GM21367 (cell line): ENCODE data around the gene PLCB4.

Experiments
- ATAC-seq: cut with Tn5 transposase; IDR thresholded peaks from one replicate; pipeline ENCODE4 v1.9.1; 2021; ENCODE audit not compliant: unreplicated experiment

The PLCB4 gene

DNA sequence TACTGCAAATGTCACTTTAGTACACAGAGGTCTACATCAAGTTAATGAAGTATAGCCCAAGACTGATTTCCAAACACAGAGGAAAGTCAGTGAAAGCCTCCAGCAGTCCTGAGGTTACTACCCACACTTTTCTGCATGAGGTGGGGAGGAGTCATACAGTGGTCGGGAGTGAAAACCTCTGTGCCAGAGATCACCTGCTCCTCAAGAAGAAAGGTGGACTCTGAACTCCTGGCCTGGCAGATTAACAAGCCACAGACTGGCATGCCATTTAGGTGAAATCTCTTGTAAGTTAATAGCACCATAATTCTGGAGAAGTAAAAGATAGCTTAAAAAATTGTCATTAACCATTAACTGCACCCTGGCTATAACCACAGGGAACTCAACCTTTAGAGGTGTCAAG, 320.5 kb downstream of the PLCB4 start:
- ATAC-seq = no peak

DNA sequence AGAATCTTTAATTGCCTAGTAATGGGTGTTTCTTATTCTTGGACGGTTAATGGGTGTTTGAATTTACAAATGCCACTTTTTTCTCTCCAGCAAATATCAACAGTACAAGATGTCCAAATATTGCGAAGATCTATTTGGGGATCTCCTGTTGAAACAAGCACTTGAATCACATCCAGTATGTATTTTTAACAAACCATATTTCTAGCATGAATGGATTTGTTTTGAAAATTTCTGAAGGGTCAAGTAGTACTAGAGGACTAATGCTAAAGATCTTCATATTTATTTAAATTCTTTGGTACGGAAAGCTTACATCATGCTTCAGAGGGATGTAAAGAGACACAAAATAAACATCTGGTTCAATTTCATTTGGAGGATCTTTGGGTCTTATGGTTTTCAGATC, 321.6 kb downstream of the PLCB4 start:
- no peak for ATAC-seq

DNA sequence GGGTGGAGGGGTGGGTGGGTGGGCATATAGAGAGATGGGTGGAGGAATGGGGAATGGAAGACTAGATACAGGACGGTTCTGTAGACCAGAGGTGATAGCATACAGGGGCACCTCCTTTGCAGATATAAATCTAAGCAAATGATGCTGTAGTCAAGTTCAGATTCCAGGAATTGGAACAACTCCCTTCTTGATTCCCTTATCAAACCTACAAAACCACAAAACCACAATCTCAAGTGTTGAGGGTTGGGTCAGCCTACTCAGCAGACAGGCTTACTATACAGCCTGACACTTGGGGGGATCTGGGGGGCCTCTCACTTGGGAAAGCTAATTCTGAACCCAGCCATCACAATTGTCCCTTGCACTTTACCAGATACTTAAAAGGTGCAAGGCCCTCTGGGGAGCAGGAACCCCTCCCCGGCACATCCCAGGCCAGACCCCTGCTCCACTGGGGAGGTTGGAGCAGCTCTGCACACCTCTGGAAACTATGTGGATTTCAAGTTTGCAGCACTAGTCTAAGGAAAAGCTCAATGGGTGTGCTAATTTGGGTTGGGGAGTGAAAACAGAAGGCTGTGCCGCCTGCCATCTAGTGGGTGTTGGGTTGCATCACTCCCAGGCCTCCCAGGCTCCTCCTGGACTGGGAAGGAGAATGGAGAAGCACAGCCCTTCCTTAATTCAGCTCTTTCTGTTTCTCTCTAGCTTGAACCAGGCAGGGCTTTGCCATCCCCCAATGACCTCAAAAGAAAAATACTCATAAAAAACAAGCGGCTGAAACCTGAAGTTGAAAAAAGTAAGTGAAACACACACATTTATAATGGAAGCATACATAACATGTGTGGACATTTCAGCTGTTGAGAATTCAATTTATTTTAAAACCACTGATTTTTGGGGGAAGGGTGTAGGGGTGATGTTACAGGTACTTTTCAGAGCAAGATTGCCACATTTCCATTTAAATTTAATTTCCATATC, 324.3 kb downstream of the PLCB4 start:
- ATAC-seq = no peak

DNA sequence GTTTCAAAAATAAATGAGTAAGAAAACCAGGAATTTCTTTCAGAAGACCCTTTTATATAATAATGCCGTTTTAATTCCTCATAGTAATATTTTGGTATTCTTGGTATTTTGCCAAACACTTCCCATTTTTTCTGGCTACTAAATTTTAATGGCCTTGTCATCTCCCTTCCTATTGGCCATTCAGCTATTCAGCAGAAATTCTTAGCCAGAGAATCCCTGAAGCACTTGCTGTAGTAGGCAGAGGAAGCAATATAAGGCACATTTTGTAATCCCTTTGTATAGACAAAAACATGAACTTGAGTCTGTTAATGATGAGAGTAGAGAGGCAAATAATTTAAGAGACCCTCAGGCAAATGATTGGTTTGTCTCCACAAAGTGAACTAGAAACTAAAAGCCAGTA, 327.1 kb downstream of the PLCB4 start:
- ATAC-seq = no peak

DNA sequence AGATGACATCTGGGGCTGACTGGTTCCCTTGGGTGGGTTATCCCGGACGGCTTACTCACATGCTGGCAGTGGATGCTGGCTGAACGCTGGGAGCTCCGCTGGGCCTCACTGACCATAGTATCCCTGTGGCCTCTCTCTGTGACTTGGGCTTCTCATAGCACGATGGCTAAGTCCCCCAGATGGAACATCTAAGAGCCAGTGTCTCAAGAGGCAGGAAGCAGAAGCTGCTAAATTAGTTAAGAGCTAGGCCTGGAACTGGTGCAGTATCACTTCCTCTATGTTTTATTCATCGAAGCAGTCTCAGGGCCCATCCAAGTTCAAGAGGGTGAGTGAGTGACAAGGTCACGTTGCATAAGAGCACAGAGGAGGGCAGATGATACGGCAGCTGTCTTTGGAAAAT, 329.0 kb downstream of the PLCB4 start:
- peak; percentile 97 for ATAC-seq

DNA sequence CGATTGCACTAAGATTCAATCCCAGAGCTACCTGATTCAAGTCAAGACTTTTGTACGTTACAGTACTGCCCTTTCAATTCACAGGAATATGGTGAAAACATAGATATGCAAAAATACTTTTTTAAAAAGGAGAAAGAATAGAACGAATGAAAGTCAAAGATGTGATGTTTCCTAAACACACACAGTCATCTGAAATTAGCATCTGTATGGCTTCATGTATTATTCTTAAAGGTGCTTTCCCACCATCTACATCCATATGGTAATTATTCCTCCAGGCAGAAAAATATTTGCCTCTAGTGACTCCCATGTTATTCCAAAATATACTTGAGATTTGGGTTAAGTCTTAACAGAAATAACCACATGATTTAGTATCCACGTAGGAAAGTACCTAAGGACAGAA, 330.0 kb downstream of the PLCB4 start:
- ATAC-seq = no peak

DNA sequence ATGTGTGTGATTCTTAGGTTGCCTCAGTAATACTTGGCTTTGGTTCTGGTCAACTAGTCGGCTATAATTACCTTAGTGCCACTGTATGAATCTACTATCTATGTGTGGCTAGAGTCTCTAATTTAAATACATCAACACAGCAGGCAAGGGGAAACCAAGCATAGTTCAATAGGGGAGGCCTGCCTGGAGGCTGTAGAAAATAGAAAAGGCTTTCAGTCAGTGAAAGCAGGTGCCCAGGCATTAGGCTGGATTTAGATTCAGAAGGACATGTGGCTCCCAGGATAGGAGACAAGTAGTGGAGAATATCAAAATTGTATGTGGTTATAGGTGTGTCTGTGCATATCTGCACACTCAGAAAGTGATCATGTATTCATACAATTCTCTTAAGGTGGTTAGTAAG, 330.4 kb downstream of the PLCB4 start:
- ATAC-seq = no peak

DNA sequence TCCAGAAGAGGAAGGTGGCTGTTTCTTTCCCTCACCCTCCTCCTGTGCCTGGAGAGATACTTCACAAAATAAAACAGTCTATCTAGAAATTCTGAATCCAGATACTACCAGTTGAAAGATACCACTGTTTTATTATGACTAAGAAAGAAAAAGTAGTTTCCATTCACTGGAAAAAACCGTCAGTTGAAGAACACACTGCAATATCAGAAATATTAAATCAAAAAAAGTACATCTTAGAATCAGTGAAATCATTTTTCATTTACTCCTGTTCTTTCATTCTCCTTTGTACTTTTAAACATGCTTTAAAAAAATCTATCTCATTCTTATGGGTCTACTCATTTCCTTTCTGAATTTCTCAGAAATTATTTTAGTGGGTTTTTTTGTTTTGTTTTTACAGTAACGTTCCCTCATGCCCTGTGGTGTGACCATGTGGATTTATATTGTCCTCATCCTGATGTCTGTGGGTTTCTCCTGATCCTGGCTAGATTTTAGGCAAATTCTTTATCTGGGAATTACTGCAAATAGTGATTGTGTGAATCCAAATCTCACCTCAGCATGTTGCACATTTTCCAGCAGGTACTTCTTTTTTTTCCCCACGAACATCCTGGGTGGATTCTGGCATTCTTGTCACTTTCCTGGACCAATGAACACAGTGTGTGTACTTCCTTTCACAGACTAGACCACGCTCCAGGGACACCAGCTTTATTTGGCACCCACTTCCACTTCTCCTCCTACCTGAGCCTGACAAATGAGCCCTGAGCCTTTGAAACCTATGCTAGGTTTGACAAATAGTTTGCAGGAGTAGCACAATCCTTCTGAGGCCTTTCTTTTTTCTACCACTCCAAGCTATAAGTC, 331.5 kb downstream of the PLCB4 start:
- no peak for ATAC-seq

DNA sequence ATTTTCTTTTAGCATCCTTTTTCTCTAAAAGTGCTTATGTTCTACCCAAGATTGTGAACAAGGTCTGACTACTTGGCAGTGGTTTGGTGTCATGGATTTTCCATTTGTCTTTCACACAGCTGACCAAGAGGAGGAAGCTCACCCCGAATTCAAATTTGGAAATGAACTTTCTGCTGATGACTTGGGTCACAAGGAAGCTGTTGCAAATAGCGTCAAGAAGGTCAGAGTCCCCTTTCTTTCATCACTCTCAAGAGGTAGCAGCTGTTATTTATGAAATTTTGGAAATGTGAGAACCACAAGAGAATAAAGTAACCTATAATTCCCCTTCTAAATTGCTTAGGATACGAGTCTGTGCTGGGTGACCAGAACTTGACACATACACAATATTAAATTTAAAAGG, 332.5 kb downstream of the PLCB4 start:
- no peak for ATAC-seq

DNA sequence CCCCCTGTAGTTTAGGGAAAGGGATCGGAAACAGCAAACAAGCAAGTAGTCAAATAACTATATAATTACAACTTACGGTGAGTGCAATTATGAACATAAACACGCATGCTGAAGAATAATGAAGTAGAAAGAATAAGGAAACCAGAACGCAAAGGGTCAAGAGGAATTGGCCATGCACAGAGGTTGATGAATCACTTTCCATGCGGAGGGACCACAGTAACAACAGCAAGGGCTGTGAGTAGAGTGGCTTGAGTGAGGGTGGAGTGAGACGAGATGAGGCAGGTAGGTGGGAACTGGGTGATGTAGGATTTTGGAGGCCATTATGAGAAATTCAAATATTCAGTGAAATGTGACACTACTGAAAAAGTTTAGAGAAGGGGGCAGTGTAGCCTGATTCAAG, 333.3 kb downstream of the PLCB4 start:
- ATAC-seq = no peak

DNA sequence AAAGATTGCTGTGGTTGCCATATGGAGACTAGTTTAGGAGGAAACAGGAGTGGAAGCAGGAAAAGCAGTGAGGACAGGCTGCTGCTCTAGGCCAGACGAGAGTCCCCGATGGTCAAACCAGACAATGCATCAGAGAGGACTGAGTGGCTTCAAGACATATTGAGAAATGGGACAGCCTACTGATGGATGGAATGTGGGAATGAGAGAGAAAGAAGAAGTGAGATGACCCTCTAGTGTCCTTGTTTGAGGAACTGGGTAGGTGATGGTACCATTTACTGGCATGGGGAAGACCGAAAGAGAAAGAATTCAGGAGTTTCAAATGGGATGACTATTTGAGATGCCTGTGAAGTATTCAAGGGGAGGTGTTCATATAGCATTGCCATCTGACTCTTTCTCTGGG, 333.7 kb downstream of the PLCB4 start:
- no peak for ATAC-seq

DNA sequence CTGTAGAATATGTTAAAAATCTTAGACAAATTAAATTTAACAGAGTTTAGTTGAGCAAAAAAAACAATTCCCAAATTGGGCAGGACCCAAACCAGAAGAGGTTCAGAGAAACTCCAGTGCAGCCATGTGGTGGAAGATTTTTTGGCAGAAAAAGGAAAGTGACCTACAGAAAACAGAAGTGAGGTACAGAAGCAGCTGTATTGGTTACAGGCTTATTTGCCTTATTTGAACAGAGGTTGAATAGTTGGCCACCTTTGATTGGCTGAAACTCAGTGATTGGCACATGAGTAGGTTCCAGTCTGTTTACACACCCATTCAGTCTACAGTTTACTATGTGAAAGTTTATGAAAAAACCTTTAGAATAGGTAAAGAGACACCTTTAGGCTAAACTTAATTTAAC, 334.6 kb downstream of the PLCB4 start:
- ATAC-seq = no peak

DNA sequence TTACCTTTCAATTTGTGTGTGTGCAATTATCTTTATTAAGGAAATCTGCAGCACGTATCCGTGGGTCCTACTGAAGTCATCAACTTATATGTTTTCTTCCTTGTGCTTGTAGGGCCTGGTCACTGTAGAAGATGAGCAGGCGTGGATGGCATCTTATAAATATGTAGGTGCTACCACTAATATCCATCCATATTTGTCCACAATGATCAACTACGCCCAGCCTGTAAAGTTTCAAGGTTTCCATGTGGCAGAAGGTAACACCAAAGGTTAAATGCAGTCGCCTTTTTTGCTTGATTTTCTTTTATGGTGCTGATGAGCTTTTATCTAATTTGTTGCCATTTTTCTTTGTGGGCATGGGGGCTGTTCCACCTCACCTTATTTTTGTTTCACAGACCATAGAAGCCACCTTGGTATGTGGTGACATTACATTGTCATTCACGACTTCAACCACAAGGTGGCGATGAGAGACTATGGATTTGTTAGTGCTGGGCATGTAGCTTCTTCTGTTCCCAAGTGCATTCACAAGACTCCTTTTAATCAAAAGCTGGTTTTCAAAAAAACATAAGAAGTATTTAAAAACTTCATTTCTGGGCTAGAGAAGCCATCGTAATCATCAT, 339.0 kb downstream of the PLCB4 start:
- peak; percentile 74 for ATAC-seq

DNA sequence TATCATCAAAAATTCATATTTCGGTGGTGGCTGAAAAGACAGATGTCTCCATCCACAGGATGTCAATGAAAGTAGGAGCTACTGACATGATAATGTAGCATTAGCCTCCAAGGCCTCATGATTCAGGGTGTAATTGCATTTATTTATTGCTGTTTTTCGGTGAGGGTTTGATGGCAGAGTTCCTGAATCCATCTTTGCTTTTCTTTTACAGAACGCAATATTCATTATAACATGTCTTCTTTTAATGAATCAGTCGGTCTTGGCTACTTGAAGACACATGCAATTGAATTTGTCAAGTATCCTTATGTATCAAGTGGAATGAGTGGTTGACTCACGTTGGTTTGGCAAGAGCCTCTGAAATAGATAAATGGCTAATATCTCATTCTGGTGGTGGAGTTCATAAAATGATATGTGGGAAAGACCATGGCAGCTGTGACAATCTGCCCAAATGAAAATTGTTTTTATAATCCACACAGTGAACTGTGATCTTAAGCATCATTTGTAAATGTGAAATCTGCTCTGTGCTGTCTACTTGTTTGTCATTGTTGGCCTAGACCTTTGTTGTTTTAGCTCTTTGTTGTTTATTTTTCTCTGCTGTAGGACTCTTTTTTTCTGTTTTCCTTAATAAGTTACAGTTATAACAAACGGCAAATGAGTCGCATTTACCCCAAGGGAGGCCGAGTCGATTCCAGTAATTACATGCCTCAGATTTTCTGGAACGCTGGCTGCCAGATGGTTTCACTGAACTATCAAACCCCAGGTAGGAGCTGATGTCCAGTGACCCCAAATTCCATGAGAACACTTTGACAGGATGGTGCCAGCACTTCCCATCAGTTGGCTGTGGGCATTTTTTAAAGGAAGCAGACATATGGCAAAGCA, 339.8 kb downstream of the PLCB4 start:
- no peak for ATAC-seq

DNA sequence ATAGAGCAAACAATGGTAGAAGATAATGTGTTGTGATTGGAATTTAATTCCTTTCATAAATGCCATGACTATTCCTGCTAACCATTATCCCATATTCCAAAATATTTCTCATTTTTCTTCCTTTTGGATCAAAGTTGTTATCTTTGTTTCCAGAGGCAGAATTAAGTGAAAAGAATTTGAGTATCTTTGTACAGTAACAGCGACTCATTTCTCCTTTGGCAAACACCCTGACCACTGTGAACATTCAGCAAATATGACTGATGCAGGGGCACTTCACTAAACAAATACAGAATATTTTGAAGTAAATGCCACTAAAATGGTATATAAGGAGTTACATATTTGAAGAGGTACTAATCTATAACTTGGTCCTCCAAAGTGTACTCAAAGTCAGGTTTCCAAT, 340.5 kb downstream of the PLCB4 start:
- ATAC-seq = no peak

DNA sequence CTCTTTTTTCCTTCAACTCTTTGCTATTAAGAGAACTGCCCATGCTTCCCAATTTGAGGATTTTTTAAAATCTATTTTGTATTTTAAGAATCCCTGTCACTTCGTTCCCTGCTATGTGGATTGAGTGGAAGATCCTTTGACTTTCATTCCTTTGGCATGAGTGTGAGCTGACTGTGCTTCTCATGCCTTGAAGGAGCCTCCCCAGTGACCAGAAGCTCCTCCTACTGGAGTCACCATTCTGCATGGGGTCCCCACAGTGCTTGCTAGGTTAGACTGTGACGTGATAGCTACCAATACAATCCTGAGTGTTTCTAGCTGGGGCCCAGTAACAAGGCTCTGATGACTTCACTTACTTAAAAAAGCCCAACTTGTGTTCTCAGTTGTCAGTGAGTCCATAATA, 341.1 kb downstream of the PLCB4 start:
- no peak for ATAC-seq

DNA sequence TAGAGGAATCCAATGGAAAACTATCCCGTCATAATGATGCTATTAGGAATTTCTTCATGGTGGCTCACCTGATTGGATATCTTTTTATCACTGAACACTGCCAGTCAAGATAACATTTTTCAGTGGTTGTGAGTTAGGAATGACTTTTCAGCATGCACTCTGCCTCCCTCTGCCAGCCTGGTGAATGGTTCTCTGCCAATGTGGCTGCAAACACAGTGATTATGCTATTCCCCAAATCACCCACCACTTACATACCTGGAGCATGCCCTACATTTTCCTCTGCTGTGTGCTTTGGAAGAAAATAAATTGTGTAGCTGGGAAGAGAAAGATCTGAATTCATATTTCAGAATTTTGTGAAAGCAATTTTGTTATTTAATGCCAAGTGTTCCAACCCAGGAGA, 342.9 kb downstream of the PLCB4 start:
- no peak for ATAC-seq

DNA sequence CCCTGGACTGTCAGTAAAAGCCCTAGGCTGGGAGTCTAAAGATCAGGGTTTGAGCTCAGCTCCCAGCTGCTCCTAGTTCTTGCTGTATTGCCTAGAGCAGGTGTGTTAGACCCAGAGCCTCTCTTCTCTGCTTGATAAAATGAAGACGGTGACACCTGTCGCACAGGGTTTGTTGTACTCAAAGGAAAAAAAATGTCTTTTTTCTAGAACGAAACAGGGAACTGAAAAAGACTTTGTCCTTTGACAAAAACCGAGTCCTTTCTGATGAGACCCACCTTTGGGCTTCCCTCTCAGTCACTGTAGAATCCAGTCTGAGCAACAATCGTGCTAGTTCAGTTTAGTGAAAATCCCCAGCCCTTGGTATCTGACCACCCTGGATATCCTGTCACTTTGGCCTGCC, 343.4 kb downstream of the PLCB4 start:
- no peak for ATAC-seq

DNA sequence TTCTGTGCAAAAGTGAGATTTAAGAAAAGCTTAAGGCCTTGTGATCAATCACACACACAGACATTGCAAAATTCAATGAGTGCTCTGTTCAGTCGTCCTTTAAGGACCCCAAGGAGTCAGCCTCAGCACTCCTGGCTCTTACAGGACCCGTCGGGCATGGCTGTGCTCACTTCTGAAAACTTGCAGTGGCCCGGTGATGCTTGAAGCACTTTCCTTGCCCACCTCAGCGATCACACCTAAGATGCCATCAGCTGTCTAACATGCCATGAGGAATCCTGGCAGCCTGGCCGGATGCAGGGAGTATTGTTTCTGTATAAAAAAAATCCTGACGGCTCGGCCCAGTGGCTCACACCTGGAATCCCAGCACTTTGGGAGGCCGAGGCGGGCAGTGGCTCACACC, 344.1 kb downstream of the PLCB4 start:
- ATAC-seq = no peak

DNA sequence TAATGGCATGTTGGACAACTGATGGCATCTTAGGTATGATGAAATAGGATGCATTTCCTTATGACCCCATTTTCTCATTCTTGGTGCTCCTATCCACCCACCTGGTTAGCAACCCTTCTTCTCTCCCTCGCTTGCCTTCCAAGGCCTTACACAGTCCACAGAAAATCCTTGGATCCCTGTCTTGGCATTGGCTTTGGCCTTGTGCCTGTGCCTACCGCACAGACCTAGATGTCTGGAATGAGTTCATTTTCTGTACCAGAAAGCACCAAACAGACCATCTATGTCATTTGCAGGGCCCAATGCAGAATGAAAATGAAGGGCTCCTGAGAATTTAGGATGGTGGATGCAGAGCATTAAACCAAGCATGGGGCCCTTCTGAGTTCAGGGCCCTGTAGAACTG, 346.5 kb downstream of the PLCB4 start:
- no peak for ATAC-seq

DNA sequence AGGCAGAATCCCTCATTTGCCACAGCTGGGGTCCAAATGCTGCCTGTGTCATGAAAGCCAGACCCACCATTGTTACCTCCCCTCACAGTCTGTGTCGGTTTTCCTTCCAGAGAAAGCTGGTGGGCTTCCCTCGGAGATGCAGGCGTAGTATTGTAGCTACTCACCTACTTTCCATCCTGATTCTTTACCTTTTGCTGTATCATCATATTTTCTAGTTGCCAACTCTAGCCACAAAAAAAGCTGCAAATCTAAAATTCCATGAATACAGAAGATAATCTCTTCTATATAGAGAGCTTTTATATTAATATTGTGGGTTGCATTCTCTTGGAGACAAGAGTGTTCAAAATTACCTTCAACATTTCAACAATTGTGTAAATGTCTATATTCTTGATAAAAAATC, 347.5 kb downstream of the PLCB4 start:
- ATAC-seq = no peak
